WTC11 (cell line): Measurements from ENCODE around the gene CCDC124. TPM values are rescaled to one million over a fixed set of nuclear protein-coding genes. Genes with fewer than 3 reads are reported as not detected.

Experiments used
- ATAC-seq: fragments of 200-7000 bp; cut with Tn5 transposase; 2 replicates; pipeline ENCODE4 v1.10.0; 2021; ENCODE audit warnings: mild to moderate bottlenecking, moderate library complexity
- CTCF ChIA-PET: fragments of 300-600 bp; sonication (Branson Sonifier 250); formaldehyde crosslinking; loops from one replicate; lab custom pipeline; 2021; ENCODE audit warnings: antibody characterized with exemption; lab: Charles Lee
- POLR2A ChIA-PET: fragments of 350-600 bp; sonication (Branson Sonifier 250); formaldehyde crosslinking; loops from one replicate; lab custom pipeline; 2021; ENCODE audit warnings: antibody characterized with exemption; lab: Charles Lee
- DNase-seq: peaks from one replicate; pipeline ENCODE4 v3.0.0; 2021; ENCODE audit warnings: low spot score
- H3K27ac Mint-ChIP-seq: 2 replicates; pipeline ENCODE4 v1.8.0; 2021; ENCODE audit warnings: mixed read lengths
- H3K27me3 Mint-ChIP-seq: 2 replicates; pipeline ENCODE4 v1.8.0; 2021; ENCODE audit warnings: low read depth, mild to moderate bottlenecking, moderate library complexity, mixed read lengths
- H3K36me3 Mint-ChIP-seq: 2 replicates; pipeline ENCODE4 v1.8.0; 2021; ENCODE audit warnings: mixed read lengths
- H3K4me1 Mint-ChIP-seq: 2 replicates; pipeline ENCODE4 v1.8.0; 2022; ENCODE audit warnings: mixed read lengths
- H3K4me3 Mint-ChIP-seq: 2 replicates; pipeline ENCODE4 v1.8.0; 2021; ENCODE audit warnings: mild to moderate bottlenecking, moderate library complexity, mixed read lengths
- H3K9me3 Mint-ChIP-seq: 2 replicates; pipeline ENCODE4 v1.8.0; 2021; ENCODE audit warnings: mixed read lengths
- ATF6 ChIP-seq: sonication (generic); formaldehyde crosslinking; IDR thresholded peaks from 2 replicates; pipeline ENCODE4 v1.8.1; 2023; ENCODE audit warnings: mild to moderate bottlenecking, missing genetic modification reagents
- CTCF ChIP-seq: fragments of 200-600 bp; IDR thresholded peaks from 2 replicates; pipeline ENCODE4 v1.8.0; 2022; ENCODE audit warnings: antibody characterized with exemption
- GTF2I ChIP-seq: fragments of 250-450 bp; sonication (Bioruptor Pico); conservative IDR thresholded peaks from 2 replicates; pipeline ENCODE4 v1.4.0; 2021; ENCODE audit warnings: mild to moderate bottlenecking
- JUN ChIP-seq: sonication (generic); formaldehyde crosslinking; IDR thresholded peaks from 2 replicates; pipeline ENCODE4 v1.8.0; 2023; ENCODE audit warnings: mild to moderate bottlenecking, missing genetic modification reagents
- MXD4 ChIP-seq: fragments of 250-450 bp; sonication (Bioruptor Pico); IDR thresholded peaks from 2 replicates; pipeline ENCODE4 v1.8.0; 2021; ENCODE audit warnings: mild to moderate bottlenecking, moderate library complexity, borderline replicate concordance
- TCF7 ChIP-seq: sonication (generic); formaldehyde crosslinking; IDR thresholded peaks from 2 replicates; pipeline ENCODE4 v1.8.0; 2022; ENCODE audit warnings: mild to moderate bottlenecking, low read depth, missing genetic modification reagents, moderate library complexity
- ZNF396 ChIP-seq: fragments of 250-450 bp; sonication (Bioruptor Pico); IDR thresholded peaks from 2 replicates; pipeline ENCODE4 v1.8.0; 2021; ENCODE audit warnings: mild to moderate bottlenecking, moderate library complexity, borderline replicate concordance
- total RNA-seq: library from RNA; stranded (reverse); gene quantifications from 3 replicates; pipeline ENCODE4 v1.2.3, GENCODE V29; 2021
- TF ChIP-seq, protein P1 (sequence below): sonication (generic); formaldehyde crosslinking; IDR thresholded peaks from 2 replicates; pipeline ENCODE4 v1.8.0; 2022; ENCODE audit warnings: mild to moderate bottlenecking, missing genetic modification reagents
- TF ChIP-seq, protein P2 (sequence below): sonication (generic); formaldehyde crosslinking; IDR thresholded peaks from 2 replicates; pipeline ENCODE4 v1.8.0; 2022; ENCODE audit warnings: mild to moderate bottlenecking, missing genetic modification reagents
- TF ChIP-seq, protein P3 (sequence below): sonication (generic); formaldehyde crosslinking; IDR thresholded peaks from 2 replicates; pipeline ENCODE4 v1.8.1; 2023; ENCODE audit warnings: mild to moderate bottlenecking, missing genetic modification reagents, moderate library complexity
- TF ChIP-seq, protein P4 (sequence below): sonication (generic); formaldehyde crosslinking; IDR thresholded peaks from 2 replicates; pipeline ENCODE4 v1.8.1; 2023; ENCODE audit warnings: mild to moderate bottlenecking, missing genetic modification reagents, borderline replicate concordance
- TF ChIP-seq, protein P5 (sequence below): sonication (generic); formaldehyde crosslinking; IDR thresholded peaks from 2 replicates; pipeline ENCODE4 v1.8.0; 2023; ENCODE audit warnings: missing genetic modification reagents

Gene CCDC124
- total RNA-seq, 1 experiment from 2014 or later, result 156 TPM

DNA sequence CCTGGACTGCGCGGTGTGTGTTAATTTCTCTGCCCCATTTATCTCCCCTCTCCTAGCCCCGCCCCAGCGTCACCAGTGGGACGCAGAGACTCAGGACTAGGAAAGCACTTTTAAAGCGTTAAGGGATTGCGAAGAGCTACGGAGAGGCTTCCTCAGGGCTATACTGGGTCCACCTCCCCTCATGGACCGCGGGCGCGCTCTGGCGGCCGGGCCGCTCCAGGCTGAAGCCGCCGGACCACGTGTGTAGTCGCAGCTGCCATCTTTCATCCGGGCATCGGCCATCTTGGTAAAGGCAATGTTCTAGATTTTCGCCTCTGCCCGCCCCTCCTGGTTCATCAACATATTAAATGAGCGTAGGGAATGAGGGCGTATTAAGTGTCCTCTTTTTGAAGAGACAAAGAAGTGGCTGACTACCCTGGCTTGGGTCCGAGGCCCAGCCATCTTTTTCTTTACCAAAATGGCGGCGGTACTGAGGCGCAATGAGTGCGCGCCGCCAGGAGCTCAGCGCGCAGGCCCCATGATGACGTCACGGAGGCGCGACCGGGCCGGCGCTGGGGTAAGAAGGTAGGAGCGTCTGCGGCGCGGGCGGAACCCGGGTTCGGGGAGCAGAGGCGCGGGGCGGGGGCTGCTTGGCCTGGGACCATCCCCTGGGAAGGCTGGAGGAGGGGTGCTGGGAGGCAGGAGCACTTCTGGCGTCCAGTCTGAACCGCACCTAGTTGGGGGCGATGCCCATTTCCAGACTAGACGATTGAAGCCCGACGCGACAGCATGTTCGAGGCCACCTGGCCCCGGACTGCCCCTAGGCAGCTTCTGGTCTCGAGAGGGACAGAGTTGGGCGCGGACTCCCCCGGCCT, at the start of gene CCDC124 (continued):
- TF ChIP-seq CTCF (peak; percentile 54), MXD4 (CRISPR knock-in tag) (0 out of 2 replicates have a peak, but pooled peaks have one; percentile 71), TCF7 (no peak; the same call in 1 of the 2 replicates), ATF6 (CRISPR knock-in tag) (no peak), JUN (CRISPR knock-in tag) (no peak), ZNF396 (CRISPR knock-in tag) (peak; percentile 47; the same call in 1 of the 2 replicates)
- TF ChIP-seq, protein P1, sequence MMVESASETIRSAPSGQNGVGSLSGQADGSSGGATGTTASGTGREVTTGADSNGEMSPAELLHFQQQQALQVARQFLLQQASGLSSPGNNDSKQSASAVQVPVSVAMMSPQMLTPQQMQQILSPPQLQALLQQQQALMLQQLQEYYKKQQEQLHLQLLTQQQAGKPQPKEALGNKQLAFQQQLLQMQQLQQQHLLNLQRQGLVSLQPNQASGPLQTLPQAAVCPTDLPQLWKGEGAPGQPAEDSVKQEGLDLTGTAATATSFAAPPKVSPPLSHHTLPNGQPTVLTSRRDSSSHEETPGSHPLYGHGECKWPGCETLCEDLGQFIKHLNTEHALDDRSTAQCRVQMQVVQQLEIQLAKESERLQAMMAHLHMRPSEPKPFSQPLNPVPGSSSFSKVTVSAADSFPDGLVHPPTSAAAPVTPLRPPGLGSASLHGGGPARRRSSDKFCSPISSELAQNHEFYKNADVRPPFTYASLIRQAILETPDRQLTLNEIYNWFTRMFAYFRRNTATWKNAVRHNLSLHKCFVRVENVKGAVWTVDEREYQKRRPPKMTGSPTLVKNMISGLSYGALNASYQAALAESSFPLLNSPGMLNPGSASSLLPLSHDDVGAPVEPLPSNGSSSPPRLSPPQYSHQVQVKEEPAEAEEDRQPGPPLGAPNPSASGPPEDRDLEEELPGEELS (CRISPR knock-in tag), result peak; percentile 47; the same call in 1 of the 2 replicates
- TF ChIP-seq, protein P2, sequence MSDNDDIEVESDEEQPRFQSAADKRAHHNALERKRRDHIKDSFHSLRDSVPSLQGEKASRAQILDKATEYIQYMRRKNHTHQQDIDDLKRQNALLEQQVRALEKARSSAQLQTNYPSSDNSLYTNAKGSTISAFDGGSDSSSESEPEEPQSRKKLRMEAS, result peak; percentile 98
- TF ChIP-seq, protein P3, sequence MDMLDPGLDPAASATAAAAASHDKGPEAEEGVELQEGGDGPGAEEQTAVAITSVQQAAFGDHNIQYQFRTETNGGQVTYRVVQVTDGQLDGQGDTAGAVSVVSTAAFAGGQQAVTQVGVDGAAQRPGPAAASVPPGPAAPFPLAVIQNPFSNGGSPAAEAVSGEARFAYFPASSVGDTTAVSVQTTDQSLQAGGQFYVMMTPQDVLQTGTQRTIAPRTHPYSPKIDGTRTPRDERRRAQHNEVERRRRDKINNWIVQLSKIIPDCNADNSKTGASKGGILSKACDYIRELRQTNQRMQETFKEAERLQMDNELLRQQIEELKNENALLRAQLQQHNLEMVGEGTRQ (CRISPR knock-in tag), result peak; percentile 93
- TF ChIP-seq, protein P4, sequence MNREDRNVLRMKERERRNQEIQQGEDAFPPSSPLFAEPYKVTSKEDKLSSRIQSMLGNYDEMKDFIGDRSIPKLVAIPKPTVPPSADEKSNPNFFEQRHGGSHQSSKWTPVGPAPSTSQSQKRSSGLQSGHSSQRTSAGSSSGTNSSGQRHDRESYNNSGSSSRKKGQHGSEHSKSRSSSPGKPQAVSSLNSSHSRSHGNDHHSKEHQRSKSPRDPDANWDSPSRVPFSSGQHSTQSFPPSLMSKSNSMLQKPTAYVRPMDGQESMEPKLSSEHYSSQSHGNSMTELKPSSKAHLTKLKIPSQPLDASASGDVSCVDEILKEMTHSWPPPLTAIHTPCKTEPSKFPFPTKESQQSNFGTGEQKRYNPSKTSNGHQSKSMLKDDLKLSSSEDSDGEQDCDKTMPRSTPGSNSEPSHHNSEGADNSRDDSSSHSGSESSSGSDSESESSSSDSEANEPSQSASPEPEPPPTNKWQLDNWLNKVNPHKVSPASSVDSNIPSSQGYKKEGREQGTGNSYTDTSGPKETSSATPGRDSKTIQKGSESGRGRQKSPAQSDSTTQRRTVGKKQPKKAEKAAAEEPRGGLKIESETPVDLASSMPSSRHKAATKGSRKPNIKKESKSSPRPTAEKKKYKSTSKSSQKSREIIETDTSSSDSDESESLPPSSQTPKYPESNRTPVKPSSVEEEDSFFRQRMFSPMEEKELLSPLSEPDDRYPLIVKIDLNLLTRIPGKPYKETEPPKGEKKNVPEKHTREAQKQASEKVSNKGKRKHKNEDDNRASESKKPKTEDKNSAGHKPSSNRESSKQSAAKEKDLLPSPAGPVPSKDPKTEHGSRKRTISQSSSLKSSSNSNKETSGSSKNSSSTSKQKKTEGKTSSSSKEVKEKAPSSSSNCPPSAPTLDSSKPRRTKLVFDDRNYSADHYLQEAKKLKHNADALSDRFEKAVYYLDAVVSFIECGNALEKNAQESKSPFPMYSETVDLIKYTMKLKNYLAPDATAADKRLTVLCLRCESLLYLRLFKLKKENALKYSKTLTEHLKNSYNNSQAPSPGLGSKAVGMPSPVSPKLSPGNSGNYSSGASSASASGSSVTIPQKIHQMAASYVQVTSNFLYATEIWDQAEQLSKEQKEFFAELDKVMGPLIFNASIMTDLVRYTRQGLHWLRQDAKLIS, result no peak

DNA sequence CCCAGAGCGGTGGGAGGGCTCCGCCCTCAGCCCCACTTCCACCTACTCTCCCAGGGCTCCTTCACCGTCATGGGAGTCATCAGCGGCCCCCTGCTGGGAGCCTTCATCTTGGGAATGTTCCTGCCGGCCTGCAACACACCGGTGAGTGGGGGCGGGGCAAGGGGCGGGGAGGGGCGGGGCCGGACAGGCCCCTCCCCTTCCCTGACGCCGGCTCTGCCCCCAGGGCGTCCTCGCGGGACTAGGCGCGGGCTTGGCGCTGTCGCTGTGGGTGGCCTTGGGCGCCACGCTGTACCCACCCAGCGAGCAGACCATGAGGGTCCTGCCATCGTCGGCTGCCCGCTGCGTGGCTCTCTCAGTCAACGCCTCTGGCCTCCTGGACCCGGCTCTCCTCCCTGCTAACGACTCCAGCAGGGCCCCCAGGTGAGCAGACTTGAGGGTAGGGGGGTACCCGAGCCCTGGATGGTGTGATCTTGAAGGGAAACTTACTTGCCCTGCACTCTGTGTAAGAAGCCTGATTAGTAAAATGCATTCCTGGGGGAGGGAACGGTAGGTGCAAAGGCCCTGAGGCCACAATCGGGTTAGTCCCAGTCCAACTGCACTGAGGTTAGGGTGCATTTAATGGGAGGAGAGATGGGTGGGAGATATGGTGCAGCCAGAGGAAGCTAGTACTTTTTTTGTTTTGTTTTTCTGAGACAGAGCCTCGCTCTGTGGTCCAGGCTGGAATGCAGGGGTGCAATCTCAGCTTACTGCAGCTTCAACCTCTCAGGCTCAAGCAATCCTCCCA, 49.0 kb upstream of the CCDC124 start:
- H3K27ac Mint-ChIP-seq, result no peak overlapping the region
- CTCF ChIA-PET, result no interaction called here
- no peaks in the 10 kb centered on the region for H3K36me3 Mint-ChIP-seq
- no peak overlapping the region for H3K4me3 Mint-ChIP-seq
- POLR2A ChIA-PET, result no interaction called here
- ATAC-seq (no peak), DNase-seq (no peak)
- no peaks in the 10 kb centered on the region for H3K9me3 Mint-ChIP-seq
- no peaks in the 10 kb centered on the region; the same call in 1 of the 2 replicates for H3K27me3 Mint-ChIP-seq
- H3K4me1 Mint-ChIP-seq, result no peaks in the 10 kb centered on the region
- peak; percentile 67; the same call in 1 of the 2 replicates for TF ChIP-seq GTF2I (CRISPR knock-in tag)
- TF ChIP-seq, protein P5, sequence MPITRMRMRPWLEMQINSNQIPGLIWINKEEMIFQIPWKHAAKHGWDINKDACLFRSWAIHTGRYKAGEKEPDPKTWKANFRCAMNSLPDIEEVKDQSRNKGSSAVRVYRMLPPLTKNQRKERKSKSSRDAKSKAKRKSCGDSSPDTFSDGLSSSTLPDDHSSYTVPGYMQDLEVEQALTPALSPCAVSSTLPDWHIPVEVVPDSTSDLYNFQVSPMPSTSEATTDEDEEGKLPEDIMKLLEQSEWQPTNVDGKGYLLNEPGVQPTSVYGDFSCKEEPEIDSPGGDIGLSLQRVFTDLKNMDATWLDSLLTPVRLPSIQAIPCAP, result no peak
